NCI-H510A treated with DMSO at 0.1 percent for 48 hours (cell line): ENCODE data around the gene NUDT21.

Source experiments
- DNase-seq: peaks from one replicate; lab custom pipeline; 2025; lab: John Stamatoyannopoulos, UW

NUDT21 gene

DNA sequence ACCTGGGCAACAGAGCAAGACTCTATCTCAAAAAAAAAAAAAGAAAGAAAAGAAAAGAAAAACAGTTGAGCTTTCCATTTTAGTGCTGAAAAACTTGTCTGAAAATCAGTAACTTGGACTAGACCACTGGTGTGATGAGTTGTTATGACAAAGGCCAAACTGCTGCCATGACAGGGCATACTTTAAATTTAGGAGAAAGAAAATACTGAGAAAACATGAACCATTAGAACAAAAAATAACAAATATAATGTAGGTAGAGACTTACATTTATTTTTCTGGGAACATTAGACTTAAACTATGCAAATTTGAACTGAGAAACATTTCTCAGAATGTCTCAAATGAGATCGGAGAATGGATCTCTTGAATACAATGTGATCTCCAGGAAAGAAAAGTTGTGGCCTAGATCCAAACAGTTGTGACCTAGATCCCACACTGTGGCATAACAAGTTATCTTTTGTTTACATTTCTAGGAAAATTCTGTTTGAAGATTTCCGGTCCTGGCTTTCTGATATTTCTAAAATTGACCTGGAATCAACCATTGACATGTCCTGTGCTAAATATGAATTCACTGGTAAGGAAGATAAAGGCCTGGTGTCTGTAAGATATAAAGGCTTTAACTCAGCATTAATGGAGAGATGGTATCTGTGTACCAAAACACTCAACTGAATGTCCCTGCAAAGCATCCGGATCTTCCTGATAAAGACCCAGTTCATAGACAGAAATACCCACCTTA is 11.1 kb upstream of the NUDT21 start:
- no peak for DNase-seq

DNA sequence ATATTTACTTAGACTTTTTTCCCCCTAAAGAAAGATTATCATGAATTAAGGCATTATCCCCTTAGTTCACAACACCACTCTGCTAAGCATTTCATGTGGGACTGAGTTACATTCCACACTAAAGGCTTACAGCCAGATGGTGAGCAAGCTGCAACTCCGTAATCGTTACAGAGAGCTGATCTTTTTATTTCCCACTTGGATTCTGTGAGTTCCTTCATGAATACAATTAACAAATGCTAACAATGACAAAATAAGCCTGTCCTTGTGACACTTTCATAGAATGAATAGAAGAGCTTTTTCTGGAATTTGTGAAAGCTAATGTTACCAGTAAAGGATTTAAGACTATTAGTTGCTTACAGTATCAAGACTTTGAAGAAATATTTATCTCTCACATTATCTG is 9.0 kb upstream of the NUDT21 start:
- no peak for DNase-seq

GRCh38 chr16:56457927-56458470 is 6.9 kb upstream of the NUDT21 start:
- DNase-seq: no peak

GRCh38 chr16:56451753-56452689 is 889 bp upstream of the NUDT21 start:
- DNase-seq: peak; percentile 37

DNA sequence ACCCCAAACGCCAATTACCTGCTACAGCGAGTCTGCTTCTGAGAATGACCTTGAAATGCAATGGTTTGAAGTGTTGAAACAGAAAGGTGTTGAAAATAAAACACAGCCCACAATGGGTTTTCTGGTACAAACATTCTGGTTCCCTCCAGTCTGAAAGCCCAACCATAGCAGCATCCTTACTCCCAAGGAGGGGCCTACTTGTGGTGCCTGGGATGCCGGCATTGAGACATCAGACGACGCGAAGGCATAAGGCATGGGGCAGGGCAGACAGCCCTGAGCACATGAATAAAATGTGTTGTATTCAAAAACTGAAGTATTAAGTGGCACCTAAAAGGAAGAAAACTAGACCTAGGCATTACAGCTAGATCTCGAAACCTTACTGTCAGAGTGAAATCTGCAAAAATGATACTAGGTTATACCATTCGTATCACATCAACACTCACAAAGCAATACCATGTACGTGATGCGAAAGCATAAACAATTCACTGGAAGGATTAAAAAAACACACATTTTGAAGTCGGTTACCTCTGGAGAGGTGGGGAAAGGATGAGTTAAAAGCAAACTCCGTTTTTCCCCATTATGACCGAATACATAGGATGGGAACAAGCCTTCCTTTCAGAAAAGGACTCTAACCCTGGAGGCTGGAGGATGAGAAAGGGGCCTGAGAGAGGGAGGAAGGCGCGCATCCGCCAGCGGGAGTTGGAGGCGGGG is 702 bp downstream of the NUDT21 start:
- no peak for DNase-seq

DNA sequence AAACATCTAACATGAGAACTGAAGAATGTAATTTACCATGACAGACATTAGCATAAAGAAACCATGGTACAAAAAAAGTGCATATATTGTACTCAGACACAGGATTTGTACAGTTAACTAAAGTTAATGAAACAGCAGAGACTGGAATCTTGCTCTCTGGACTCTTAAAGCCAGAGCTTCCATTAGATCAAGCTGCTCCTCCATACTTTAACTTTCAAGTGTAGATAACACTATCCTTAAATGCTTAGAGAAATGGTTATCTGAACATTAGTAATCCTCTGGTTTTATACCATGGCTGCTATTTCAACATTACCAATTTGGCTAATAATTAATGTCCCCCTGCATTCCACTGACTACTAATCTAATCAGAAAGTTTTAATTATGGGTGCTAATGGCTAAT is 3.1 kb downstream of the NUDT21 start:
- DNase-seq: no peak

DNA sequence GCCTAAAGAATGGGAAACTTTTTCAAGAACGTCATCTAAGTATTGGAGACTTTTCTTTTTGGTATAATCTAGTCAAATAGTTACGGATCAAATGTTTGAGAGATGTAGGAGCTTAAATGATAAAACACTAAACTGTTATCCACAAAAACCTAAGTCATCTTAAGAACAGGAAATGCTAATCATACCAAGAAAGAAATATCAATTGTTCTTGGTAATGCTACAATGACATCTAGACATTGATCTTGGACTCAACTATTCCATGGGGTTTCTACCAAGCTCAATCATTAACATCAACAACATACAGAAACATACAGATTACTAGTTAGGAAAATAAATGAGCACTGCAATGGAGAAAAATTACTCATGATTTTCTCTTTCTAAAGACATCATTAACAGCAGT is 3.8 kb downstream of the NUDT21 start:
- no peak for DNase-seq

- DNase-seq: no peak
Observed at GRCh38 chr16:56438038-56438437, 13.1 kb downstream of the NUDT21 start.

GRCh38 chr16:56436258-56436657 is 14.9 kb downstream of the NUDT21 start:
- DNase-seq: no peak

DNA sequence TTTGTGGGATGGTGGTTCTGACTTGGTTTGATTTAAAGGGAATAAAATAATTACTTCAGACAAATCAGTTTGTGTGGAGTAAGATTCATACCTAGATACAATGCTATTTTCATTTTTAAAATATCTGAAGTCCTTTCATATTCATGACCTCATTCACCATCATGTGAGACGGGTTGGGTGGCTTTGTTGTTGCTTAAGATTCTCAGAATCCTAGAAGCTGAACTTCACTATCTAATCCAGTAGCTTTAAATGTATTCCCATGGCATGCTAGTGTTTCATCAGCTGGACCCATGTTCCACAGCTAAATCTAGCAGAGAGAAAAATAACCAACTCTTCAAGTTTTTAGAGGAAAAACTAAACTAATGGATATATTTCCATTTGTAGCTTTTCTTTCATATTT is 23.0 kb downstream of the NUDT21 start:
- DNase-seq: no peak

- no peak for DNase-seq
Observed at GRCh38 chr16:56426585-56426984, 24.5 kb downstream of the NUDT21 start.

- DNase-seq: peak; percentile 47
Observed at GRCh38 chr16:56425439-56425832, 25.7 kb downstream of the NUDT21 start, which contains the start of gene AMFR. Gene AMFR (minus strand): TSS chr16:56425545. CDS start chr16:56425327, 218 bp downstream.

DNA sequence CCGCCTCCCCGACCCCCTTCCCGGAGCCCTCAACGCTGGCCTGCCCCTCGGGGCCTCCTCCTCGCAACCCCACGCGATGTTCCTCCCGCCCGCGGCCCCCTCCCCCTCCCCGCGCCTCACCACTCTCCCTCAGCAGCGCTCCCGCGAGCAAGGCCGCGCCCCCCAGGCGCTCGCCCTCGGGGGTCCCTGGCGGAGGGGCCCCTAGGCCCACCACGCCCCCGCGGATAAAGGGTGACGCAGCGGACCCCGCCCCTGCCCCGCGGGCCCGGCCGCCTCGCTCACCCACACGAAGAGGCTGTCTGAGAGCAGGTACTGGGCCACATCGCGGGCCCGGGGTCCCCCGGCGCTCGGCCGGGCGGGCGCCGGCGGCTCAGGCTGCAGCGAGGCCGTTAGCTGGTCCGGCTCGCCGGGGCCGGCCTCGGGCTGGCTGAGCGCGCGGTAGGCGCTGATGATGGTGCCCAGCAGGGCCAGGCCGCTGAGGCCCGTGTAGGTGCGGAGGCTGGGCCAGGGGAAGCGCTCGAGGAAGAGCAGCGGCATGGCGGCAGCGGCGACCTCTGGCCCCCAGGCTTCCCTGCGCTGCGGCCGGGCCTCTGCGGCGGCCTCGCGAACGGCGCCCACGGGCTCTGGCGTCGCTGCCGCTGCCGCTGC is 26.2 kb downstream of the NUDT21 start:
- DNase-seq: no peak

GRCh38 chr16:56424404-56424764 is 26.7 kb downstream of the NUDT21 start:
- DNase-seq: no peak

GRCh38 chr16:56423584-56424403 is 27.3 kb downstream of the NUDT21 start:
- DNase-seq: no peak

- DNase-seq: no peak
Observed at GRCh38 chr16:56422896-56423441, 28.2 kb downstream of the NUDT21 start.

DNA sequence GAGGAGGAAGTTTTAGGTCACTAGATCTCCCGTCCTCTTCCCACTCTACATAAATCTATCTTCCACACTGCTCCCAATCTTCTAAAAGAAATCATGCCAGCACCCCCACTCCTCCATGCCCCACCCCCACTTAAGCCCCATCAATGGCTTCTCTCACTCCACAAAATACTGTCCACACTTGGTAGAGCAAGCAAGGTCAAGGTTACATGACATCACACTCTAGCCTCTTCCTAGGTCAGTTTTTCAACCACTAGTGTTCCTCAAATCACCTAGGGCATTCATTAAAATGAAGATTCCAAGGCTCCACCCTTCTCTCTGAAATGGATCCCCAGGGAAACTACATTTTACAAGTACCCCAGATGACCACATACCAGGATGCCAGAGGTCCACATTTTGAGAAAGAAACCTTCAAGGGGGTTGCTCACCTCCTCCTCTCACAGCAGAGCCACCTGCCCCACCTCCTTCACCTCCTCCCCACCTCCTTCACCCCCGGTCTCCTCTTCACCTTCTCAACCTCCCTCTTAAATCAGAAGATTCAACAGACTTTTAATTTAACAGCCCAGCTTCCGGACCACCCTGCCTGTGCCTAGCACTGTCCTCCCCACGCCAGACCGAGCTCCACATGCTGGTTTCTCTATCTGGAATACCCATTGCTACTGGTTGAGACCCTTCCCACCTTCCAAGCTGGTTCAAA is 29.0 kb downstream of the NUDT21 start:
- no peak for DNase-seq

- no peak for DNase-seq
Observed at GRCh38 chr16:56421313-56421712, 29.8 kb downstream of the NUDT21 start.

GRCh38 chr16:56420613-56421012 is 30.5 kb downstream of the NUDT21 start:
- DNase-seq: no peak
